ENCODE data around the gene TSHZ2.

- TF ChIP-seq CTCF (IDR thresholded peaks at IDR 0.05) (no peak), POLR2AphosphoS5 (IDR thresholded peaks at IDR 0.05) (no peak), POLR2A (IDR thresholded peaks at IDR 0.05; ENCODE audit: low read depth) (no peak)
Measured at GRCh38 chr20:52965380-52965779, 6.8 kb upstream of the TSHZ2 start.

Measured in esophagus muscularis mucosa (tissue), 3 donors.